ENCODE measurements around the gene DRAP1. TPM values are rescaled to one million over a fixed set of nuclear protein-coding genes. Genes with fewer than 3 reads are reported as not detected.

The DRAP1 gene
- total and polyA plus RNA-seq, 9 of the 15 experiments (the other 6 are each of a cell fraction or from before 2014, with no cell fraction given) = 9.6 to 200 (median 92.9) TPM

DNA sequence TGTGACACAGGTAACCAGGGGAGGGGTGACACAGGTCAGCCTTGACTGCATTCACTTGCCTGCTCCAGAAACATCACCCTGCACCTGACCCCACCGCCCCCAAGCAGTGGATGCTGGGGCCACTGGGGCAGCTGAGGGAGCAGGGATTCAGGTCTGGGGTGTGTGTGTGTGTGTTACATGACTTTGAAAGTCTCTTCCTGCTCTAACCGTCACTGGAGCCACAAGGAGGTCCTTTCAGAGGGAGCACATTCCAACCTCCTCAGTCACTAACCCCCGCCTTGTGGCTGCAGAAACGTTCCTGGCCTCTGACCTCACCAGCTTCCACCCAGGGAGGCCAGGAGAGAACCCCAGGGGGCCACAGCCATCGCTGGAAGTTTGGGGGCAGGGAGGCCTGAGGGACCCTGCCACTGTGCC lies 16.2 kb upstream of the DRAP1 start:
- Histone ChIP-seq H3K9me1 (ENCODE audit: control insufficient read depth, insufficient read depth, low read length) (no peaks in the 10 kb centered on the region), H3K79me2 (ENCODE audit: control insufficient read depth, insufficient read depth, low read length) (peaks cover 21% of the 10 kb centered on the region), H3K9ac (ENCODE audit: insufficient read depth in 1 of 2, low read depth in 2 of 2, low read length in 2 of 2) (peak overlapping the region; percentile 42 to 88; a peak in 3 of 4 replicates), H3K27me3 (ENCODE audit: control insufficient read depth in 2 of 2, insufficient read depth in 2 of 2, low read length in 2 of 2) (no peaks in the 10 kb centered on the region), H4K20me1 (replicated peaks; ENCODE audit: control insufficient read depth, insufficient read depth, low read length) (peaks cover 4% of the 10 kb centered on the region; the same call in 1 of the 2 replicates), H3K27ac (ENCODE audit: extremely low read depth, low read depth, low read length) (peak overlapping the region; percentile 76), H3K9me3 (replicated peaks; ENCODE audit: control insufficient read depth, insufficient read depth, low read depth, low read length) (no peaks in the 10 kb centered on the region), H3K4me2 (ENCODE audit: insufficient read depth, low read length) (peak overlapping the region; percentile 64), H3K36me3 (ENCODE audit: control insufficient read depth, insufficient read depth, low read length) (peaks cover 13% of the 10 kb centered on the region; the same call in 2 of the 3 replicates), H3K4me3 (no peak overlapping the region), H3K4me1 (replicated peaks in 1 of 2; ENCODE audit: control insufficient read depth in 2 of 2, insufficient read depth in 2 of 2, low read length in 2 of 2) (peaks cover 44 to 64% of the 10 kb centered on the region in 2 experiments), H2AFZ (ENCODE audit: low read depth, low read length) (peak overlapping the region; percentile 73)
- ChIA-PET CTCF (ENCODE audit: low intra/inter-chr PET ratio) (no interaction called here), POLR2A (interaction anchor here (0.7 to 8.0 kb wide), 5 partner anchors 10 to 34 kb away, joined by 3 to 136 read pairs (median 3); partner anchors contain the start of genes CCDC85B and FIBP)
- intact Hi-C loops (cut with micrococcal nuclease) = loop anchor here (5.0 kb wide), 1 partner anchor 46 kb away; the partner anchor contains the start of gene CFL1
- DNase-seq (ENCODE audit: extremely low read depth in 1 of 4, low spot score in 3 of 4) = peak; percentile 53 to 78 (median 60)
- in situ Hi-C loops (cut with MboI) = no loop called here
- 0% methylated on average over 5 of the region's 5 CpGs for WGBS (ENCODE audit: insufficient coverage, low coverage, missing lambda C conversion rate)
- FAIRE-seq = peak; percentile 64
- ATAC-seq = peak; percentile 8
- BruUV-seq (replicated peaks) = no TSS peak
- TF ChIP-seq EGR1 (conservative IDR thresholded peaks at IDR 0.05) (peak; percentile 25; the same call in 1 of the 2 replicates), HDAC1 (IDR thresholded peaks at IDR 0.05) (peak in 1 of 2 experiments; percentile 15; a peak in 1 of 4 replicates), TRIM28 (IDR thresholded peaks at IDR 0.05) (no peak), ZNF699 (CRISPR knock-in tag; IDR thresholded peaks at IDR 0.05; ENCODE audit: insufficient replicate concordance) (no peak), POLR2G (IDR thresholded peaks at IDR 0.05; ENCODE audit: low read depth, low read length) (peak; percentile 42; the same call in 1 of the 2 replicates), XRCC5 (IDR thresholded peaks at IDR 0.05; ENCODE audit: low read depth, low read length) (peak; percentile 51; the same call in 1 of the 2 replicates), POLR3G (IDR thresholded peaks at IDR 0.05; ENCODE audit: extremely low read depth, insufficient read length, insufficient replicate concordance) (no peak), BHLHE40 (IDR thresholded peaks at IDR 0.05; ENCODE audit: low read length) (peak; percentile 62; the same call in 1 of the 2 replicates), EP300 (IDR thresholded peaks at IDR 0.05; ENCODE audit: low read length) (peak; percentile 74), ZKSCAN8 (CRISPR knock-in tag; IDR thresholded peaks at IDR 0.05) (0 out of 2 replicates have a peak, but pooled peaks have one; percentile 61), ZNF668 (CRISPR knock-in tag; IDR thresholded peaks at IDR 0.05) (0 out of 2 replicates have a peak, but pooled peaks have one; percentile 17), NFE2 (IDR thresholded peaks at IDR 0.05; ENCODE audit: low read depth) (0 out of 2 replicates have a peak, but pooled peaks have one; percentile 5), CREB1 (IDR thresholded peaks at IDR 0.05) (peak; percentile 21; the same call in 1 of the 2 replicates), CREB1 (CRISPR knock-in tag; IDR thresholded peaks at IDR 0.05) (peak; percentile 61; the same call in 1 of the 2 replicates)
- TF ChIP-seq, protein P1, sequence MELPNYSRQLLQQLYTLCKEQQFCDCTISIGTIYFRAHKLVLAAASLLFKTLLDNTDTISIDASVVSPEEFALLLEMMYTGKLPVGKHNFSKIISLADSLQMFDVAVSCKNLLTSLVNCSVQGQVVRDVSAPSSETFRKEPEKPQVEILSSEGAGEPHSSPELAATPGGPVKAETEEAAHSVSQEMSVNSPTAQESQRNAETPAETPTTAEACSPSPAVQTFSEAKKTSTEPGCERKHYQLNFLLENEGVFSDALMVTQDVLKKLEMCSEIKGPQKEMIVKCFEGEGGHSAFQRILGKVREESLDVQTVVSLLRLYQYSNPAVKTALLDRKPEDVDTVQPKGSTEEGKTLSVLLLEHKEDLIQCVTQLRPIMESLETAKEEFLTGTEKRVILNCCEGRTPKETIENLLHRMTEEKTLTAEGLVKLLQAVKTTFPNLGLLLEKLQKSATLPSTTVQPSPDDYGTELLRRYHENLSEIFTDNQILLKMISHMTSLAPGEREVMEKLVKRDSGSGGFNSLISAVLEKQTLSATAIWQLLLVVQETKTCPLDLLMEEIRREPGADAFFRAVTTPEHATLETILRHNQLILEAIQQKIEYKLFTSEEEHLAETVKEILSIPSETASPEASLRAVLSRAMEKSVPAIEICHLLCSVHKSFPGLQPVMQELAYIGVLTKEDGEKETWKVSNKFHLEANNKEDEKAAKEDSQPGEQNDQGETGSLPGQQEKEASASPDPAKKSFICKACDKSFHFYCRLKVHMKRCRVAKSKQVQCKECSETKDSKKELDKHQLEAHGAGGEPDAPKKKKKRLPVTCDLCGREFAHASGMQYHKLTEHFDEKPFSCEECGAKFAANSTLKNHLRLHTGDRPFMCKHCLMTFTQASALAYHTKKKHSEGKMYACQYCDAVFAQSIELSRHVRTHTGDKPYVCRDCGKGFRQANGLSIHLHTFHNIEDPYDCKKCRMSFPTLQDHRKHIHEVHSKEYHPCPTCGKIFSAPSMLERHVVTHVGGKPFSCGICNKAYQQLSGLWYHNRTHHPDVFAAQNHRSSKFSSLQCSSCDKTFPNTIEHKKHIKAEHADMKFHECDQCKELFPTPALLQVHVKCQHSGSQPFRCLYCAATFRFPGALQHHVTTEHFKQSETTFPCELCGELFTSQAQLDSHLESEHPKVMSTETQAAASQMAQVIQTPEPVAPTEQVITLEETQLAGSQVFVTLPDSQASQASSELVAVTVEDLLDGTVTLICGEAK (IDR thresholded peaks at IDR 0.05) = no peak
- TF ChIP-seq, protein P1 (CRISPR knock-in tag; IDR thresholded peaks at IDR 0.05) = no peak
